Measurements from ENCODE around the gene KIAA0753. TPM values are rescaled to one million over a fixed set of nuclear protein-coding genes. Genes with fewer than 3 reads are reported as not detected.

The KIAA0753 gene
- total RNA-seq, 1 donor from 2014 or later = 24.0 TPM

GRCh38 chr17:6530324-6530920, 110.1 kb downstream of the KIAA0753 start:
- H3K9me3 Mint-ChIP-seq (ENCODE audit: unreplicated experiment) = no peaks in the 10 kb centered on the region
- TF ChIP-seq, protein P1, sequence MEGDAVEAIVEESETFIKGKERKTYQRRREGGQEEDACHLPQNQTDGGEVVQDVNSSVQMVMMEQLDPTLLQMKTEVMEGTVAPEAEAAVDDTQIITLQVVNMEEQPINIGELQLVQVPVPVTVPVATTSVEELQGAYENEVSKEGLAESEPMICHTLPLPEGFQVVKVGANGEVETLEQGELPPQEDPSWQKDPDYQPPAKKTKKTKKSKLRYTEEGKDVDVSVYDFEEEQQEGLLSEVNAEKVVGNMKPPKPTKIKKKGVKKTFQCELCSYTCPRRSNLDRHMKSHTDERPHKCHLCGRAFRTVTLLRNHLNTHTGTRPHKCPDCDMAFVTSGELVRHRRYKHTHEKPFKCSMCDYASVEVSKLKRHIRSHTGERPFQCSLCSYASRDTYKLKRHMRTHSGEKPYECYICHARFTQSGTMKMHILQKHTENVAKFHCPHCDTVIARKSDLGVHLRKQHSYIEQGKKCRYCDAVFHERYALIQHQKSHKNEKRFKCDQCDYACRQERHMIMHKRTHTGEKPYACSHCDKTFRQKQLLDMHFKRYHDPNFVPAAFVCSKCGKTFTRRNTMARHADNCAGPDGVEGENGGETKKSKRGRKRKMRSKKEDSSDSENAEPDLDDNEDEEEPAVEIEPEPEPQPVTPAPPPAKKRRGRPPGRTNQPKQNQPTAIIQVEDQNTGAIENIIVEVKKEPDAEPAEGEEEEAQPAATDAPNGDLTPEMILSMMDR (IDR thresholded peaks at IDR 0.05) = no peak
- no peaks in the 10 kb centered on the region for H3K36me3 Mint-ChIP-seq (ENCODE audit: unreplicated experiment)
- H3K27me3 Mint-ChIP-seq (ENCODE audit: unreplicated experiment) = peaks cover 4% of the 10 kb centered on the region
- no peak overlapping the region for H3K4me3 Mint-ChIP-seq (ENCODE audit: unreplicated experiment)
- no peaks in the 10 kb centered on the region for H3K4me1 Mint-ChIP-seq (ENCODE audit: unreplicated experiment)
- no peak for DNase-seq (ENCODE audit: extremely low spot score, unreplicated experiment)
- H3K27ac Mint-ChIP-seq (ENCODE audit: unreplicated experiment) = no peak overlapping the region

GRCh38 chr17:6528557-6528956, 112.0 kb downstream of the KIAA0753 start:
- no peaks in the 10 kb centered on the region for H3K36me3 Mint-ChIP-seq (ENCODE audit: unreplicated experiment)
- H3K4me1 Mint-ChIP-seq (ENCODE audit: unreplicated experiment) = no peaks in the 10 kb centered on the region
- H3K9me3 Mint-ChIP-seq (ENCODE audit: unreplicated experiment) = no peaks in the 10 kb centered on the region
- H3K27ac Mint-ChIP-seq (ENCODE audit: unreplicated experiment) = no peak overlapping the region
- DNase-seq (ENCODE audit: extremely low spot score, unreplicated experiment) = no peak
- no peak overlapping the region for H3K4me3 Mint-ChIP-seq (ENCODE audit: unreplicated experiment)
- TF ChIP-seq, protein P1 (IDR thresholded peaks at IDR 0.05) = no peak
- H3K27me3 Mint-ChIP-seq (ENCODE audit: unreplicated experiment) = peaks cover 4% of the 10 kb centered on the region

Small RNA genes within 50 kb of the gene (microRNA-seq; reads per million reads assigned to microRNA genes)
- gene MIR4520-1 (ENCODE audit: unreplicated experiment) = not detected
- gene MIR4520-2 (ENCODE audit: unreplicated experiment) = not detected

Other genes starting within 250 kb of the KIAA0753 start
- gene AIPL1, start 205.6 kb downstream of the KIAA0753 start, total RNA-seq = not detected in 2 replicates
- gene PIMREG, start 196.3 kb downstream of the KIAA0753 start, total RNA-seq = 8.0 and 8.9 TPM in 2 replicates
- gene PITPNM3, start 84.2 kb downstream of the KIAA0753 start, total RNA-seq = 0.78 and 0.94 TPM in 2 replicates
- gene TXNDC17, start 349 bp upstream of the KIAA0753 start, total RNA-seq = 49.1 and 53.5 TPM in 2 replicates
- gene MED31, start 10.9 kb upstream of the KIAA0753 start, total RNA-seq = 13.4 and 17.4 TPM in 2 replicates
- 3.1 and 3.2 TPM in 2 replicates for gene C17orf100, start 11.1 kb upstream of the KIAA0753 start, total RNA-seq
- not detected in 2 replicates for gene SLC13A5, start 72.7 kb upstream of the KIAA0753 start, total RNA-seq
- gene XAF1, start 115.3 kb upstream of the KIAA0753 start, total RNA-seq = 0.91 and 1.5 TPM in 2 replicates
- not detected in 2 replicates for gene FBXO39, start 135.5 kb upstream of the KIAA0753 start, total RNA-seq
- gene TEKT1, start 191.0 kb upstream of the KIAA0753 start, total RNA-seq = not detected in 2 replicates